ENCODE measurements around the gene NINJ2. TPM values are rescaled to one million over a fixed set of nuclear protein-coding genes. Genes with fewer than 3 reads are reported as not detected.
"Not testable (repeated sequence)": the region's sequence is repeated elsewhere in the genome, so short reads cannot be mapped to it uniquely, and the experiment has no call there.

Gene NINJ2
- polyA plus RNA-seq, 1 of the 3 experiments (the other 2 are of a cell fraction): 0.07 TPM

DNA sequence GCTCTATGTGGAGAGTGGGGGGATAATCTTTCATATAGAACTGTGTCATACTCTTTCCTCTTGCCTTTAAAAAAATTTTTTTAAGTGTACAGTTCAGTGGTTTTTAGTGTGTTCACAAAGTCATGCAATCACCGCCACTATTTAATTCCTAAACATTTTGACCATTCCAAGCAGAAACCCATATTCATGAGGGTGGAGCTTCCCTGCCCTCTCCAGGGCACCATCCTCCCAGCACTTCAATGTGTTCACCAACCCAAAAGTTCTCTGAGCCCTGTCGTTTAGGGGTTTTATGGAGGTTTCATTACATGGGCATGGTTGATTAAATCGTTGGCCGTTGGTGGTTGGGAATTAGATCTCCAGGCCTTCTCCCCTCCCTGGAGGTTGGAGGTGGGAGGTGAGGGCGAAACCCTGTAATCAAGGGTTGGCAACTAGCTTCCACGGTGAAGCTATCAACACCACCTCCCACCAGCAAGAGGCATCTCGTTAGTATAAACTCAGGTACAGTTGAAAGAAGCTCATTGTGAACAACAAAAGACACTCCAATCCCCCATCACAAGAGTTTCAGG lies 46.3 kb upstream of the NINJ2 start (continued):
- TF ChIP-seq TEAD4 (IDR thresholded peaks at IDR 0.05; ENCODE audit: borderline replicate concordance, insufficient read depth): no peak
- TF ChIP-seq, protein P1, sequence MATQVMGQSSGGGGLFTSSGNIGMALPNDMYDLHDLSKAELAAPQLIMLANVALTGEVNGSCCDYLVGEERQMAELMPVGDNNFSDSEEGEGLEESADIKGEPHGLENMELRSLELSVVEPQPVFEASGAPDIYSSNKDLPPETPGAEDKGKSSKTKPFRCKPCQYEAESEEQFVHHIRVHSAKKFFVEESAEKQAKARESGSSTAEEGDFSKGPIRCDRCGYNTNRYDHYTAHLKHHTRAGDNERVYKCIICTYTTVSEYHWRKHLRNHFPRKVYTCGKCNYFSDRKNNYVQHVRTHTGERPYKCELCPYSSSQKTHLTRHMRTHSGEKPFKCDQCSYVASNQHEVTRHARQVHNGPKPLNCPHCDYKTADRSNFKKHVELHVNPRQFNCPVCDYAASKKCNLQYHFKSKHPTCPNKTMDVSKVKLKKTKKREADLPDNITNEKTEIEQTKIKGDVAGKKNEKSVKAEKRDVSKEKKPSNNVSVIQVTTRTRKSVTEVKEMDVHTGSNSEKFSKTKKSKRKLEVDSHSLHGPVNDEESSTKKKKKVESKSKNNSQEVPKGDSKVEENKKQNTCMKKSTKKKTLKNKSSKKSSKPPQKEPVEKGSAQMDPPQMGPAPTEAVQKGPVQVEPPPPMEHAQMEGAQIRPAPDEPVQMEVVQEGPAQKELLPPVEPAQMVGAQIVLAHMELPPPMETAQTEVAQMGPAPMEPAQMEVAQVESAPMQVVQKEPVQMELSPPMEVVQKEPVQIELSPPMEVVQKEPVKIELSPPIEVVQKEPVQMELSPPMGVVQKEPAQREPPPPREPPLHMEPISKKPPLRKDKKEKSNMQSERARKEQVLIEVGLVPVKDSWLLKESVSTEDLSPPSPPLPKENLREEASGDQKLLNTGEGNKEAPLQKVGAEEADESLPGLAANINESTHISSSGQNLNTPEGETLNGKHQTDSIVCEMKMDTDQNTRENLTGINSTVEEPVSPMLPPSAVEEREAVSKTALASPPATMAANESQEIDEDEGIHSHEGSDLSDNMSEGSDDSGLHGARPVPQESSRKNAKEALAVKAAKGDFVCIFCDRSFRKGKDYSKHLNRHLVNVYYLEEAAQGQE (IDR thresholded peaks at IDR 0.05; ENCODE audit: low read depth, low read length): no peak
- no peak for TF ChIP-seq ELF1 (IDR thresholded peaks at IDR 0.05)
- no peak for TF ChIP-seq GATA2 (CRISPR knock-in tag; IDR thresholded peaks at IDR 0.05)
- no peak for TF ChIP-seq RCOR1 (IDR thresholded peaks at IDR 0.05; ENCODE audit: low read length)
- TF ChIP-seq, protein P2, sequence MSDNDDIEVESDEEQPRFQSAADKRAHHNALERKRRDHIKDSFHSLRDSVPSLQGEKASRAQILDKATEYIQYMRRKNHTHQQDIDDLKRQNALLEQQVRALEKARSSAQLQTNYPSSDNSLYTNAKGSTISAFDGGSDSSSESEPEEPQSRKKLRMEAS (IDR thresholded peaks at IDR 0.05; ENCODE audit: low read depth): no peak

DNA sequence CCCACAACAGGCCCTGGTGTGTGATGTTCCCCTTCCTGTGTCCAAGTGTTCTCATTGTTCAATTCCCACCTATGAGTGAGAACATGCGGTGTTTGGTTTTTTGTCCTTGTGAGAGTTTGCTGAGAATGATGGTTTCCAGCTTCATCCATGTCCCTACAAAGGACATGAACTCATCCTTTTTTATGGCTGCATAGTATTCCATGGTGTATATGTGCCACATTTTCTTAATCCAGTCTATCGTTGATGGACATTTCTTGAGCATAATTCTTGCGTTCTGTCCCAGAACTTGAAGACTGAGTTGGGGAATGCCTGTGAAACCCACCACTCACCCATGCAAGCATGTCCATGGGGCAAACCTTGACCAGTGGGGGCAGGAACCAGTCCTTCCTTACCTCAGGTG lies 44.8 kb upstream of the NINJ2 start:
- DNase-seq; H3K27ac ChIP-seq (ENCODE audit: low read depth in 2 of 2, low read length in 1 of 2); H3K4me2 ChIP-seq; CTCF ChIA-PET; H3K4me3 ChIP-seq (ENCODE audit: low read depth in 2 of 2, low read length in 1 of 2); H3K4me1 ChIP-seq (ENCODE audit: control insufficient read depth in 1 of 2, insufficient read depth in 2 of 2, low read depth in 1 of 2, low read length in 1 of 2); H4K20me1 ChIP-seq (ENCODE audit: insufficient read depth); H3K79me2 ChIP-seq (ENCODE audit: insufficient read depth); H3K36me3 ChIP-seq (replicated peaks in 1 of 2; ENCODE audit: control insufficient read depth in 1 of 2, insufficient read depth in 2 of 2, low read length in 1 of 2); H3K9me2 ChIP-seq; H3K9ac ChIP-seq; H3K9me3 ChIP-seq; H3F3A ChIP-seq (replicated peaks; ENCODE audit: insufficient read depth); POLR2A ChIA-PET; H2AFZ ChIP-seq (ENCODE audit: low read depth); H3K27me3 ChIP-seq (ENCODE audit: insufficient read depth): not testable (repeated sequence)
- WGBS (ENCODE audit: low lambda C conversion rate): 87% methylated on average over 3 of the region's 3 CpGs

DNA sequence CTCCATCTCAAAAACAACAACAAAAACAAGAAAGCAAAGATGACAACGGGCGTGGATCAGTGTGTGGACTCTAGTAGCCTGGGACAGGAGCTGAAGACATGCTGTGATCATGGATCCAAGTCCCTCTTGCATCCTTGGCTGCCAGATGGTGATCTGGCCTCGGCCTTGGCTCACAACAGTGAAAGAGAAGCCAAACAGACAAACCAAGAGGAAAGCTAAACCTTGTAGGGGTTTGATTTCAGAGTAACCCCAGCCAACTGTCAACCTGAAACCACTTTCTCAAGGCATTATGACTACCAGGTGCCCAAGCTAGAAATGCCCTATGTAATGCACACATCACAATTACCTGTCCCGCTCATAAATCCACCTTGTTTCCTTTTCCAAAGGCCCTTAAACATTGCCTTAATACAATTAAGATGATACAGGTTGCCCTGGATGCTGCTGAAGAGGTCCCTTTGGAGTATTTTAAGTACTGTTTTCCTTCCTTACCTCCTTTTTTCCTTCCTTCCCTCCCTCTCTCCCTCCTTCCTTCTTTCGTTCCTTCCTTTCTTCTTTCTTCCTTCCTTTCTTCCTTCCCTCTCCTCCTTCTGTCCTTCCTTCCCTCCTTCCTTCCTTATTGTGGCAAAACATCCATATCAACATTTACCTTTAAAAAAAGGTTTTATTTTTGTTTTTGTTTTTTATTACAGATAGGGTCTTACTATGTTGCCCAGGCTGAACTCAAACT lies 41.4 kb upstream of the NINJ2 start:
- TF ChIP-seq GATA2 (CRISPR knock-in tag; IDR thresholded peaks at IDR 0.05) (no peak), MEF2A (IDR thresholded peaks at IDR 0.05; ENCODE audit: borderline replicate concordance, low read depth) (no peak)
- Histone ChIP-seq H3K9ac (no peak overlapping the region), H4K20me1 (ENCODE audit: insufficient read depth) (no peaks in the 10 kb centered on the region), H3K4me2 (no peak overlapping the region), H3K9me3 (no peaks in the 10 kb centered on the region), H3K9me2 (no peaks in the 10 kb centered on the region), H3K4me1 (ENCODE audit: control insufficient read depth in 1 of 2, insufficient read depth in 2 of 2, low read depth in 1 of 2, low read length in 1 of 2) (no peaks in the 10 kb centered on the region), H3F3A (replicated peaks; ENCODE audit: insufficient read depth) (no peaks in the 10 kb centered on the region), H3K79me2 (ENCODE audit: insufficient read depth) (no peaks in the 10 kb centered on the region), H3K36me3 (replicated peaks in 1 of 2; ENCODE audit: control insufficient read depth in 1 of 2, insufficient read depth in 2 of 2, low read length in 1 of 2) (no peaks in the 10 kb centered on the region), H3K27ac (ENCODE audit: low read depth in 2 of 2, low read length in 1 of 2) (no peak overlapping the region), H3K27me3 (ENCODE audit: insufficient read depth) (peaks cover 5% of the 10 kb centered on the region; the same call in 1 of the 2 replicates), H3K4me3 (ENCODE audit: low read depth in 2 of 2, low read length in 1 of 2) (no peak overlapping the region), H2AFZ (ENCODE audit: low read depth) (no peak overlapping the region)
- WGBS (ENCODE audit: low lambda C conversion rate): 81% methylated on average over 4 of the region's 5 CpGs
- ChIA-PET CTCF (interaction anchor here (0.7 kb wide), 1 partner anchor 80 kb away, joined by 3 read pairs; no protein-coding TSS in a partner anchor), POLR2A (no interaction called here)
- DNase-seq: no peak
